HG03575 (cell line): Measurements from ENCODE around the gene CCNL2.
"Not testable (repeated sequence)": the region's sequence is repeated elsewhere in the genome, so short reads cannot be mapped to it uniquely, and the experiment has no call there.

Source experiments
- ATAC-seq: cut with Tn5 transposase; IDR thresholded peaks from one replicate; pipeline ENCODE4 v1.9.1; 2021; ENCODE audit not compliant: unreplicated experiment, insufficient number of reproducible peaks, low FRiP score; ENCODE audit errors: extremely low read depth

Gene CCNL2

GRCh38 chr1:1402901-1403392 lies 3.8 kb upstream of the CCNL2 start:
- not testable (repeated sequence) for ATAC-seq

- no peak for ATAC-seq
Measured at GRCh38 chr1:1402072-1402900, 3.2 kb upstream of the CCNL2 start.

GRCh38 chr1:1401457-1402010 lies 2.4 kb upstream of the CCNL2 start:
- no peak for ATAC-seq

- no peak for ATAC-seq
Measured at GRCh38 chr1:1400576-1401456, 1.7 kb upstream of the CCNL2 start.

GRCh38 chr1:1399872-1400575 lies 889 bp upstream of the CCNL2 start:
- no peak for ATAC-seq

- ATAC-seq = no peak
Measured at GRCh38 chr1:1398677-1399186, 403 bp downstream of the CCNL2 start.

- no peak for ATAC-seq
Measured at GRCh38 chr1:1397839-1398523, 1.2 kb downstream of the CCNL2 start.

GRCh38 chr1:1395166-1395565 lies 4.0 kb downstream of the CCNL2 start:
- no peak for ATAC-seq

- no peak for ATAC-seq
Measured at GRCh38 chr1:1394116-1394515, 5.0 kb downstream of the CCNL2 start.

GRCh38 chr1:1393428-1393827 lies 5.7 kb downstream of the CCNL2 start:
- ATAC-seq = no peak

GRCh38 chr1:1393014-1393413 lies 6.1 kb downstream of the CCNL2 start:
- ATAC-seq = no peak

- ATAC-seq = no peak
Measured at GRCh38 chr1:1391225-1391624, 7.9 kb downstream of the CCNL2 start.

- no peak for ATAC-seq
Measured at GRCh38 chr1:1390675-1391074, 8.5 kb downstream of the CCNL2 start.

- ATAC-seq = no peak
Measured at GRCh38 chr1:1388078-1388472, 11.1 kb downstream of the CCNL2 start.

GRCh38 chr1:1387098-1388077 lies 11.7 kb downstream of the CCNL2 start:
- ATAC-seq = no peak

GRCh38 chr1:1385931-1386330 lies 13.2 kb downstream of the CCNL2 start:
- ATAC-seq = no peak

GRCh38 chr1:1385339-1385738 lies 13.8 kb downstream of the CCNL2 start:
- not testable (repeated sequence) for ATAC-seq
